Effector memory CD4-positive, alpha-beta T cell (primary cell): ENCODE results near the gene CYP2D6.
A peak's percentile ranks its signal among the peaks of the same experiment; 100 is the strongest.
"Not testable (repeated sequence)": the region's sequence is repeated elsewhere in the genome, so short reads cannot be mapped to it uniquely, and the experiment has no call there.

Experiments used
- DNase-seq, 3 donors: peaks; one replicate each; pipeline ENCODE4 v3.0.0-alpha.2; 2020
- H3K27ac ChIP-seq: 2 replicates; pipeline ENCODE4 v1.7.0; 2013; ENCODE audit warnings: mild to moderate bottlenecking, low read length, moderate library complexity; ENCODE audit not compliant: insufficient read depth, poor library complexity, severe bottlenecking
- H3K27me3 ChIP-seq: replicated peaks from 2 replicates; pipeline ENCODE4 v1.7.0; 2013; ENCODE audit warnings: mild to moderate bottlenecking, low read length; ENCODE audit not compliant: insufficient read depth, control insufficient read depth, poor library complexity, severe bottlenecking
- H3K36me3 ChIP-seq: 2 replicates; pipeline ENCODE4 v1.7.0; 2013; ENCODE audit warnings: mild to moderate bottlenecking, low read length, moderate library complexity; ENCODE audit not compliant: control insufficient read depth, insufficient read depth
- H3K4me1 ChIP-seq: 2 replicates; pipeline ENCODE4 v1.7.0; 2013; ENCODE audit warnings: low read length, mild to moderate bottlenecking; ENCODE audit not compliant: control insufficient read depth, insufficient read depth, poor library complexity, severe bottlenecking
- H3K4me3 ChIP-seq: 2 replicates; pipeline ENCODE4 v1.7.0; 2013; ENCODE audit warnings: low read length, low read depth, mild to moderate bottlenecking; ENCODE audit not compliant: insufficient read depth, poor library complexity, severe bottlenecking
- H3K9me3 ChIP-seq: 2 replicates; pipeline ENCODE4 v1.7.0; 2013; ENCODE audit warnings: mild to moderate bottlenecking, low read length, moderate library complexity; ENCODE audit not compliant: control insufficient read depth
- total RNA-seq, 3 donors: gene quantifications; one replicate each; lab custom pipeline; 2026; lab: John Stamatoyannopoulos, UW

The CYP2D6 gene
- total RNA-seq, result 1.7 to 2.1 (median 2.1) reads per million in 3 donors

DNA sequence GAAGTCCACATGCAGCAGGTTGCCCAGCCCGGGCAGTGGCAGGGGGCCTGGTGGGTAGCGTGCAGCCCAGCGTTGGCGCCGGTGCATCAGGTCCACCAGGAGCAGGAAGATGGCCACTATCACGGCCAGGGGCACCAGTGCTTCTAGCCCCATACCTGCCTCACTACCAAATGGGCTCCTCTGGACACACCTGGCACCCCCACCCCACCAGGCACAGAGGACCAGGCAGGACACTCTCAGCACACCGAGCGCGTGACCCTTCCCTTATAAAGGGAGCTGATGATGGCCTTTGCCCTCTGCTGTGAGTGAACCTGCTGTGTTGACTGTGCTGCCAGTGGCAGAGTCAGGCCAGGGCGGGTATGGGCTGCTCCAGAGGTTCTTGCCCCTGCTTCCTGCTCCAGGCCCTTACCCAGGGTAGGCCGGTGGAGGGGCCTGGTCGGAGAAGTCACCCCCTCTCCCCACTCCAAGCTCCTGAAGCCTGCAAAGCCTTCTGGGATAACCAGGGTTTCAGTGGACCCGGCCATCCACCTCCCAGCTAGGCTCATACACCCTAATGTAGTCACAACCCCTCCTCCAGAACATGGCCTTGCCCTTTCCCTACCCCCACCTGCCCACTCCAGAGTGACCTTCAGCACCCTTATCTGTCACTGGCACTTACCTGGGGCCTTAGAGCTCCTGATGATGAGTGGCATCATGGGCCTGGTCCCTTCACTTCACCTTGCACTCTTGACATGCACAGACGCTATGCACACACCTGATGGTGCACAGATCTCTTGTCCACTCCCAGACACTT lies at the start of gene CYP2D6:
Gene CYP2D6 (minus strand): TSS at position 172 of the 793 bp plus-strand sequence. CDS start 19 bp downstream, at position 153.
- not testable (repeated sequence) for DNase-seq, H3K4me1 ChIP-seq, H3K36me3 ChIP-seq, H3K27ac ChIP-seq, H3K4me3 ChIP-seq, H3K9me3 ChIP-seq, H3K27me3 ChIP-seq

DNA sequence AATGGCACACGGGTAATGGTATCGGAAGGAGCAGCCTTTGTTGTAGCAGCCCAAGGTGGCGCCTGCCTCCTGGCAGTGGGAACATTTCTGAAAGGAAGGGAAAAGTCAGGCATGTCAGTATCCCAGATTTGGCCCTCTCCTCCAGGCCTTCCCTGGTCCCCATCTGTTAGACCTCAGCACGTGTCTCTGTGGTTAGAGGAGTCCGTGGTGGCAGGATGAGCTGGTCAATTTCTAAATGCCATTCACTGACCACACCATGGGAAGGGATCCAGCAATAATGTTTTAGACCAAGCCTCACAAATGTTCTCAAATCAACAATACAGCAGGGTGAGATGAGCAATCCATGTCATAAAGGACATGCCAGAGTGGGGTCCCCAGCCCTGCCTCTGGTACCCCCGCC lies 49.0 kb upstream of the CYP2D6 start:
- Histone ChIP-seq H3K27me3 (no peaks in the 10 kb centered on the region), H3K9me3 (no peaks in the 10 kb centered on the region), H3K27ac (peak overlapping the region; percentile 75), H3K4me3 (no peak overlapping the region), H3K36me3 (peaks cover 7% of the 10 kb centered on the region), H3K4me1 (peaks cover 48% of the 10 kb centered on the region)
- DNase-seq, result no peak

DNA sequence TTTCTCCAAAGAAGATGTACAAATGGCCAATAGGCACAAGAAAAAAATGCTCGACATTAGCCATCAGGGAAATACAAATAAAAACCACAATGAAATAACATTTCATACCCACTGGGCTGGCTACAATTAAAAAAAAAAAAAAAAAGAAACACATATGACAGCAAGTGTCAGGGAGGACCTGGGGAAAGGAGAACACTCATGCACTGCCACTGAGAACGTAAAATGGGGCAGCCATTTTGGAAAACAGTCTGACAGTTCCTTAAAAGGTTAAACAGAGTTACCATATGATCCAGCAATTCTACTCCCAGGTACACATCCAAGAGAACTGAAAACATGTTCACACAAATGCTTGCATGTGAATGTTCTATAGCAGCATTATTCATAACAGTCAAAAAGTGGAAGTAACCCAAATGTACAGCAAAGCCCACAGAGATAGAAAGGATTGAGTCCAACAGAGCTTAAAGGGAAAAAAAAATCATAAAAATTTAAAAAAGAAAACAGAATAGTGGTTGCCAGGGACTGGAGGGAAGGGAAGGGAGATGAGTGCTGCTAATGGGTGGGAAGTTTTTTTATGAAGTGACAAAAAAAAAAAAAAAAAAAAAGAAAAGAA lies 48.4 kb upstream of the CYP2D6 start:
- H3K4me3 ChIP-seq, result no peak overlapping the region
- DNase-seq, result no peak
- H3K4me1 ChIP-seq, result peaks cover 43% of the 10 kb centered on the region
- H3K9me3 ChIP-seq, result no peaks in the 10 kb centered on the region
- H3K27ac ChIP-seq, result no peak overlapping the region
- peaks cover 7% of the 10 kb centered on the region for H3K36me3 ChIP-seq
- no peaks in the 10 kb centered on the region for H3K27me3 ChIP-seq

DNA sequence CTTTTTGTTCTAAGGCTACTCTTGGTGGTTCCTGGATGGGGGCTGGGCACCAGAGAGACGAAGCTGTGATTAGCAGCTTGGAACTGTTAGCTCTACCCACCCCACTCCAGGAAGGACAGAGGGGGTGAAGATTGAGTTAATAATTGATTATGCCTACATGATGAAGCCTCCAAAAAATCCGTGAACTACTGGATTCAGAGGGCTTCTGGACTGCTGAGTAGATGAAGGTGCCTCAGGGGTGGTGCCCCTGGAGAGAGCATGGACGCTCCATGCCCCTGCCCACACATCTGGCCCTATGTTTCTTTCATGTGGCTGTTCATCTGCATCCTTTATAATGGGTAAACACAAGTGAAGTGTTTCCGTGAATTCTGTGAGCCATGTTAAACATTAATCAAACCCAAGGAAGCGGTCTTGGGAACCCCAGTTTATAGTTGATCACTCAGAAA lies 47.3 kb upstream of the CYP2D6 start:
- no peaks in the 10 kb centered on the region for H3K27me3 ChIP-seq
- no peak for DNase-seq
- peaks cover 34% of the 10 kb centered on the region for H3K4me1 ChIP-seq
- peaks cover 10% of the 10 kb centered on the region for H3K36me3 ChIP-seq
- no peaks in the 10 kb centered on the region for H3K9me3 ChIP-seq
- no peak overlapping the region for H3K4me3 ChIP-seq
- peak overlapping the region; percentile 33 for H3K27ac ChIP-seq

DNA sequence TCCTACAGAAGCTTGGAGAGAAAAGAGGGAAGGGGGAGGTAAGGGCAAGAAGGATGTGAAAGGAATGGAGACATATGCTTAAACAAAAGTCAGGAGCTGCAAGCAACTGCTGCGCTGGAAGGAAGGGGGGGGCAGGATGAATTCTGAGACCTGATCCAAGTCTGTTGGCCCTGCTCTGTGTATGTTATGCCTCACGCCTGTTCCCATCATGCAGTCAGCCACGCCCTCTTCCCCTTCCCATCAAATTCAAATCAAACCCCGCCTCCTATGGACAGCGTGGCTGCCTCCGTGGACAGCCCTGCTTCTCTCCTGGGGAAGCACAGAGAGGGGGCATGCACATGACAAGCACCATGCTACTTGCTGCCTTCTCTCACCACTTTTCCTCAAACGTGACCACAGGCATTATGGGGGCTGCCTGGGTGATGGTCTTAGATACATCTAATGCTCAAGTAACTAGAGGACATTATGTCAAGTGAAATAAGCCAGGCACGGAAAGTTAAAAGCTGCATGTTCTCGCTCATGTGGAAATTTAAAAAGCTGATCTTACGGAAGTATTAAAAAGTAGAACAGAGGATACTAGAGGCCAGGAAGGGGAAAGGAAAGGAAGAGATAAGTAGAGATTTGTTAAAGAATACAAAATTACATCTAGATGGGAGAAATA lies 45.8 kb upstream of the CYP2D6 start:
- Histone ChIP-seq H3K27ac (no peak overlapping the region), H3K4me1 (peaks cover 32% of the 10 kb centered on the region), H3K9me3 (no peaks in the 10 kb centered on the region), H3K36me3 (peaks cover 14% of the 10 kb centered on the region), H3K4me3 (no peak overlapping the region), H3K27me3 (no peaks in the 10 kb centered on the region)
- DNase-seq, result no peak

DNA sequence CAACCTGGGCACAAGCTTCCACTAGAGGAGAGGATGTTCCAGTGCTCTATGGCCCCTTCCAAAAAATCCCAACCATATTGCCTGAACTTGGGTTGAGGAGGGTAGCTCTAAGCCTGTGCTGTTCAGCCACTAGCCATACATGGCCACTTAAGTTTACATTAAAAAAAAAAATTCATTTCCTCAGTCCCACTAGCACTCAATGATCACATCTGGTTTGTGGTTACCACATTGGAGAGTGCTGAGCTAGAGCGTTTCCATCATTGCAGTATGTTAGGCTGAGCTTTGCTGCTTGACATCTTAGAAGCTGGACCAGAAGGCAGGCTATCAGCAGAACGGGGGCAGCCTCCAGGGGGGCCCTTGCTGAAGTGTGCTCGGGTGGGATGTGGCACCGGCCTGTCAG lies 43.5 kb upstream of the CYP2D6 start:
- no peak overlapping the region for H3K4me3 ChIP-seq
- no peak for DNase-seq
- H3K9me3 ChIP-seq, result no peaks in the 10 kb centered on the region
- peaks cover 14% of the 10 kb centered on the region for H3K4me1 ChIP-seq
- H3K27me3 ChIP-seq, result no peaks in the 10 kb centered on the region
- H3K36me3 ChIP-seq, result peaks cover 24% of the 10 kb centered on the region
- H3K27ac ChIP-seq, result no peak overlapping the region

DNA sequence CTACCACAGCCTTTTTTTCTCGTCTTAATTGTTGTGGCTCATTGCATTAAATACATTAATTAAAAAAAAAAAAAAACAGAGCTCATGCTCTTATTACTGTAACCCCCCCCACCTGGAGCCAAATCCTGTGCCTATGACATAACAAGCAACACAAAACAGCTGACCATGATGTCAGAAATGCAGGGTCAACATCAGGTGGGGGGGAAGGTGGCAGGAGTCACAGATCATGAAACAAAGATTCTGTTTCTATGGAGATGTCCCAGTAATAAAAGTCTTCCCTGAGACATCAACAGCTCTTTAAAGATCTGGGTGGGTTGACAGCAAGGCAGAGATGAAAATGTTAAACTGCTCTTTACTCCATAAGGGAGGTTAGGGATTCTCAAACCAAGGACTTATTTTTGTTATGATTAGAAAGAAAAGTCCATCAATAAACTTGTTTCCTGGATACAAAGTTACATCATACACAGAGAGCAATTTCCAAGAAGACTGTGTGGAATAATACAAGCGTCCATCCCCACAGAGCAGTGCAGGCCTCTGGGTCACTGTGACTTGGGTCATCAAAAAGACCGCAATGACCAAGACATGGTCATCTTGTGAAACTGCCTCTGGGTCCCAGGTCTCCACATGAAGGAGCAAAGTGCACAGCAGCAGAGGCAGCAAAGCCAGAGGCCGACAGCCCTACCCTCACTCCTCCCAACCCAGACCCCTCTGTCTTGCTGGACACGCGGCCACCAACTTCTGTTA lies 42.7 kb upstream of the CYP2D6 start:
- DNase-seq, result no peak
- H3K27ac ChIP-seq, result no peak overlapping the region
- H3K9me3 ChIP-seq, result no peaks in the 10 kb centered on the region
- peaks cover 14% of the 10 kb centered on the region for H3K4me1 ChIP-seq
- H3K4me3 ChIP-seq, result no peak overlapping the region
- peaks cover 32% of the 10 kb centered on the region for H3K36me3 ChIP-seq
- no peaks in the 10 kb centered on the region for H3K27me3 ChIP-seq

DNA sequence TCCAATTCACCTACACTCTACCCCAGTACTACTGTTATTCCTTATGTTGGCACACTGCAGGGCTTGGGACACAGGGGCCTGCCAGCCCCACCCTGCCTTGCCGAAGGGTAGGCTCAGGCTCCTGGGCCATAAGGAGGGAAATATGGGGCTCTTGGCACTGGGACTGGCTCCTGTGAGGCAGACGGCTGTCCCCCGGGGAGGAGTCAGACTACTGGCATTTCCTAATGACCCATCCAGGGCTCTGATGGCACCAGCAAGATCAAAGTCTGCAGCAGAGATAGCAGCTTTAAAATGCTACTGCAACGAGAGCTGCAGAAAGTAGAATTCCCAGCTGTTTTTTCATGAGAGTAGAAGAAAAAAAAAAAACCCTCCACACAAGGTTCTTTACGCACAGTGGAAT lies 42.2 kb upstream of the CYP2D6 start:
- Histone ChIP-seq H3K27ac (no peak overlapping the region), H3K4me3 (no peak overlapping the region), H3K36me3 (peaks cover 36% of the 10 kb centered on the region), H3K9me3 (no peaks in the 10 kb centered on the region), H3K27me3 (no peaks in the 10 kb centered on the region), H3K4me1 (peaks cover 9% of the 10 kb centered on the region)
- no peak for DNase-seq

DNA sequence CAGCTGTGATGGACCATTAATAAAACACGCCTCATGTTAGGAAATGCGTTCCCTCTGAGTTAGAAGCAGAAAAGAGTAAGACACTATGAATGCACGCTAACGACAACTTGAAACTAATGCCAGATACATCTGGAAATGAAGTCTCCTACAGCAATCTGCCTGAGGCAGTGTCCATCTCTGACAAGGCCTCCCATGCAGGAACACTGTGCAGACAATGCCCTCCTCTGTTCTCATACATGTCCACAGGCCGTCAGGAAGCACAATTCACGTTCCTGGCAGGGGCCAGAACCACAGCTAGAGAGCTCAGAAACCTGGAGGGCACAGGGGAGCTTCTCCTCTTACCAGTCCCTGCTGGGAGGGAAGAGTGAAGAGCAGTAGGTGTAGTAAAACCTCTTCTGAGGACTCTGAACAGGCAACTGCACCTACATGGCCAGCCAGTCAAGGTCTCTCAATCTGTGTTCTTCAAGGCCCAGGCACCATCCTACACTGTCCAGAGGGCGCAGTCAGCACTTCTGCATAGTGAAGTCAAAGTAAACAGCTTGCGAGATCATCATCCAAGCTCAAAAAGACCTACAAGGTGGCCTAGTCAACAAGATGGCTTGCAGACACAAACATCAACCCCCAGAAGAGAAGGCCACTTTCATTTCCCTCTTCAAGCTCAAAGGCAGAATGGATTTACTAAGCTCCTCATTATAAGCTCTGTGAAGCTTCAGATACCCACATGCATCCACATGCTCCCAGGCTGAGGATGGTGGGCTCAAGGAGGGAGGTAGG lies 41.5 kb upstream of the CYP2D6 start:
- Histone ChIP-seq H3K4me1 (peaks cover 7% of the 10 kb centered on the region), H3K36me3 (peaks cover 42% of the 10 kb centered on the region), H3K27me3 (no peaks in the 10 kb centered on the region), H3K4me3 (no peak overlapping the region), H3K27ac (no peak overlapping the region), H3K9me3 (no peaks in the 10 kb centered on the region)
- no peak for DNase-seq
